ENCODE data around the gene ZNF552. TPM values are rescaled to one million over a fixed set of nuclear protein-coding genes. Genes with fewer than 3 reads are reported as not detected.

The ZNF552 gene
- total RNA-seq, 2 donors from 2014 or later = 7.7 to 8.4 TPM

GRCh38 chr19:57786906-57787305, 27.8 kb downstream of the ZNF552 start:
- Mint-ChIP-seq H3K4me1 (ENCODE audit: low read depth) (no peaks in the 10 kb centered on the region), H3K4me3 (no peak overlapping the region), H3K9me3 (peaks cover 9 to 31% of the 10 kb centered on the region in 2 donors), H3K27ac (no peak overlapping the region), H3K27me3 (ENCODE audit: low read depth) (no peaks in the 10 kb centered on the region), H3K36me3 (ENCODE audit: insufficient read depth in 2 of 2) (peaks cover 38 to 58% of the 10 kb centered on the region in 2 donors)
- no peak for DNase-seq
- ATAC-seq (replicated peaks in 1 of 2) = no peak

GRCh38 chr19:57786286-57786685, 28.4 kb downstream of the ZNF552 start:
- no peak for DNase-seq
- ATAC-seq (replicated peaks in 1 of 2) = no peak
- H3K27me3 Mint-ChIP-seq (ENCODE audit: low read depth) = no peaks in the 10 kb centered on the region
- H3K9me3 Mint-ChIP-seq = peaks cover 9 to 31% of the 10 kb centered on the region in 2 donors
- no peak overlapping the region for H3K4me3 Mint-ChIP-seq
- no peak overlapping the region for H3K27ac Mint-ChIP-seq
- peaks cover 39 to 56% of the 10 kb centered on the region in 2 donors for H3K36me3 Mint-ChIP-seq (ENCODE audit: insufficient read depth in 2 of 2)
- no peaks in the 10 kb centered on the region for H3K4me1 Mint-ChIP-seq (ENCODE audit: low read depth)

- H3K27ac Mint-ChIP-seq = no peak overlapping the region
- H3K4me1 Mint-ChIP-seq (ENCODE audit: low read depth) = no peaks in the 10 kb centered on the region
- ATAC-seq (replicated peaks in 1 of 2) (no peak), DNase-seq (no peak)
- no peaks in the 10 kb centered on the region for H3K27me3 Mint-ChIP-seq (ENCODE audit: low read depth)
- H3K4me3 Mint-ChIP-seq = no peak overlapping the region
- H3K36me3 Mint-ChIP-seq (ENCODE audit: insufficient read depth in 2 of 2) = peaks cover 50 to 75% of the 10 kb centered on the region in 2 donors
- peaks cover 21 to 41% of the 10 kb centered on the region in 2 donors for H3K9me3 Mint-ChIP-seq
These were observed 35.4 kb downstream of the ZNF552 start for GRCh38 chr19:57779220-57779845.

- H3K4me1 Mint-ChIP-seq (ENCODE audit: low read depth) = peaks cover 7% of the 10 kb centered on the region
- no peak for ATAC-seq (replicated peaks in 1 of 2)
- no peak for DNase-seq
- peaks cover 55 to 74% of the 10 kb centered on the region in 2 donors for H3K36me3 Mint-ChIP-seq (ENCODE audit: insufficient read depth in 2 of 2)
- no peaks in the 10 kb centered on the region for H3K27me3 Mint-ChIP-seq (ENCODE audit: low read depth)
- H3K27ac Mint-ChIP-seq = no peak overlapping the region
- H3K9me3 Mint-ChIP-seq = peaks cover 25 to 45% of the 10 kb centered on the region in 2 donors
- H3K4me3 Mint-ChIP-seq = no peak overlapping the region
These were observed 36.4 kb downstream of the ZNF552 start for GRCh38 chr19:57778336-57778735.

GRCh38 chr19:57776764-57777296, 37.9 kb downstream of the ZNF552 start:
- ATAC-seq (replicated peaks in 1 of 2) (no peak), DNase-seq (no peak)
- Mint-ChIP-seq H3K4me1 (ENCODE audit: low read depth) (peaks cover 22% of the 10 kb centered on the region), H3K9me3 (peaks cover 28 to 48% of the 10 kb centered on the region in 2 donors), H3K27ac (no peak overlapping the region), H3K36me3 (ENCODE audit: insufficient read depth in 2 of 2) (peaks cover 60 to 82% of the 10 kb centered on the region in 2 donors), H3K27me3 (ENCODE audit: low read depth) (no peaks in the 10 kb centered on the region), H3K4me3 (no peak overlapping the region)

- peaks cover 49 to 74% of the 10 kb centered on the region in 2 donors for H3K36me3 Mint-ChIP-seq (ENCODE audit: insufficient read depth in 2 of 2)
- peak overlapping the region; percentile 8 for H3K27ac Mint-ChIP-seq
- H3K4me3 Mint-ChIP-seq = peak overlapping the region in 1 of 2 donors; percentile 24
- DNase-seq (peak in 1 of 2 donors; percentile 21), ATAC-seq (replicated peaks in 1 of 2) (peak in 1 of 2 donors; percentile 15)
- no peaks in the 10 kb centered on the region for H3K27me3 Mint-ChIP-seq (ENCODE audit: low read depth)
- H3K4me1 Mint-ChIP-seq (ENCODE audit: low read depth) = peaks cover 45% of the 10 kb centered on the region
- peaks cover 19 to 35% of the 10 kb centered on the region in 2 donors for H3K9me3 Mint-ChIP-seq
These were observed 41.2 kb downstream of the ZNF552 start for GRCh38 chr19:57773488-57773887.

GRCh38 chr19:57771417-57771816, 43.3 kb downstream of the ZNF552 start:
- peak overlapping the region; percentile 11 to 94 for H3K4me3 Mint-ChIP-seq
- H3K27ac Mint-ChIP-seq = peak overlapping the region; percentile 17
- no peaks in the 10 kb centered on the region for H3K27me3 Mint-ChIP-seq (ENCODE audit: low read depth)
- peaks cover 41 to 59% of the 10 kb centered on the region in 2 donors for H3K36me3 Mint-ChIP-seq (ENCODE audit: insufficient read depth in 2 of 2)
- peaks cover 13 to 24% of the 10 kb centered on the region in 2 donors for H3K9me3 Mint-ChIP-seq
- ATAC-seq (replicated peaks in 1 of 2) (no peak), DNase-seq (no peak)
- H3K4me1 Mint-ChIP-seq (ENCODE audit: low read depth) = peaks cover 45% of the 10 kb centered on the region

- Mint-ChIP-seq H3K27ac (peak within 1 kb of the TSS; percentile 87), H3K4me3 (peak within 1 kb of the TSS; percentile 88 to 94), H3K36me3 (ENCODE audit: insufficient read depth in 2 of 2) (peaks cover 32 to 51% of the 10 kb centered on the region in 2 donors), H3K27me3 (ENCODE audit: low read depth) (no peaks in the 10 kb centered on the region), H3K4me1 (ENCODE audit: low read depth) (peaks cover 45% of the 10 kb centered on the region), H3K9me3 (peaks cover 9 to 21% of the 10 kb centered on the region in 2 donors)
- ATAC-seq (replicated peaks in 1 of 2) (peak; percentile 99), DNase-seq (peak; percentile 88 to 92)
These were observed 45.2 kb downstream of the ZNF552 start, which contains the start of gene ZNF586 for GRCh38 chr19:57769345-57770131. Gene ZNF586 (plus strand): TSS chr19:57769676. CDS start chr19:57769843, 167 bp downstream.

GRCh38 chr19:57759096-57759495, 55.6 kb downstream of the ZNF552 start:
- ATAC-seq (replicated peaks in 1 of 2) (no peak), DNase-seq (no peak)
- peaks cover 14 to 30% of the 10 kb centered on the region in 2 donors for H3K9me3 Mint-ChIP-seq
- peaks cover 33 to 64% of the 10 kb centered on the region in 2 donors for H3K36me3 Mint-ChIP-seq (ENCODE audit: insufficient read depth in 2 of 2)
- no peak overlapping the region for H3K27ac Mint-ChIP-seq
- H3K4me3 Mint-ChIP-seq = no peak overlapping the region
- H3K4me1 Mint-ChIP-seq (ENCODE audit: low read depth) = no peaks in the 10 kb centered on the region
- H3K27me3 Mint-ChIP-seq (ENCODE audit: low read depth) = no peaks in the 10 kb centered on the region

GRCh38 chr19:57757941-57758340, 56.8 kb downstream of the ZNF552 start:
- no peak overlapping the region for H3K4me3 Mint-ChIP-seq
- peaks cover 20 to 37% of the 10 kb centered on the region in 2 donors for H3K9me3 Mint-ChIP-seq

More at GRCh38 chr19:57757941-57758340, 56.8 kb downstream of the ZNF552 start:
- DNase-seq (no peak), ATAC-seq (replicated peaks in 1 of 2) (no peak)
- no peak overlapping the region for H3K27ac Mint-ChIP-seq
- H3K4me1 Mint-ChIP-seq (ENCODE audit: low read depth) = no peaks in the 10 kb centered on the region
- peaks cover 43 to 75% of the 10 kb centered on the region in 2 donors for H3K36me3 Mint-ChIP-seq (ENCODE audit: insufficient read depth in 2 of 2)
- no peaks in the 10 kb centered on the region for H3K27me3 Mint-ChIP-seq (ENCODE audit: low read depth)

Other genes with a start within 250 kb of the ZNF552 start
- 1 to 10 TPM; 3.2 to 5.5 TPM for gene ZNF416, start 236.0 kb downstream of the ZNF552 start, total RNA-seq
- gene ZIK1, start 230.8 kb downstream of the ZNF552 start, total RNA-seq = 1 to 10 TPM; 5.1 to 9.0 TPM
- gene ZNF530, start 215.0 kb downstream of the ZNF552 start, total RNA-seq = 1 to 10 TPM; 5.6 to 7.9 TPM
- 10 to 100 TPM; 12.8 to 14.0 TPM for gene ZNF134, start 200.7 kb downstream of the ZNF552 start, total RNA-seq
- 10 to 100 TPM; 13.5 to 18.2 TPM for gene ZNF211, start 181.7 kb downstream of the ZNF552 start, total RNA-seq
- gene ZSCAN4, start 146.0 kb downstream of the ZNF552 start, total RNA-seq = not detected
- gene ZNF551, start 132.9 kb downstream of the ZNF552 start, total RNA-seq = 10 to 100 TPM in 1 of 2 donors, 1 to 10 TPM in 1; 7.3 to 12.2 TPM
- gene ZNF154, start 105.7 kb downstream of the ZNF552 start, total RNA-seq = 1 to 10 TPM; 4.3 to 5.3 TPM
- gene ZNF671, start 87.3 kb downstream of the ZNF552 start, total RNA-seq = 10 to 100 TPM; 14.3 to 20.1 TPM
- gene ZNF776, start 68.1 kb downstream of the ZNF552 start, total RNA-seq = 10 to 100 TPM; 13.4 to 14.1 TPM
- gene ZNF586, start 45.2 kb downstream of the ZNF552 start, total RNA-seq = 10 to 100 TPM; 18.5 to 20.0 TPM
- 10 to 100 TPM; 16.8 to 18.0 TPM for gene ZNF587B, start 15.4 kb upstream of the ZNF552 start, total RNA-seq
- 10 to 100 TPM; 31.5 to 32.5 TPM for gene ZNF587, start 34.9 kb upstream of the ZNF552 start, total RNA-seq
- 10 to 100 TPM; 16.1 to 21.4 TPM for gene ZNF814, start 74.1 kb upstream of the ZNF552 start, total RNA-seq
- gene ZNF417, start 101.7 kb upstream of the ZNF552 start, total RNA-seq = 10 to 100 TPM; 12.6 to 13.8 TPM
- gene ZNF418, start 120.5 kb upstream of the ZNF552 start, total RNA-seq = 1 to 10 TPM; 3.4 to 8.0 TPM
- 10 to 100 TPM in 1 of 2 donors, 1 to 10 TPM in 1; 8.4 to 10.6 TPM for gene ZNF256, start 132.8 kb upstream of the ZNF552 start, total RNA-seq
- 1 to 10 TPM in 1 of 2 donors, under 1 TPM in 1; 0.91 to 2.1 TPM for gene C19orf18, start 159.6 kb upstream of the ZNF552 start, total RNA-seq
- gene ZNF606, start 187.9 kb upstream of the ZNF552 start, total RNA-seq = 10 to 100 TPM; 13.1 to 13.8 TPM
- gene ZSCAN1, start 219.1 kb upstream of the ZNF552 start, total RNA-seq = not detected
- gene ZNF135, start 244.4 kb upstream of the ZNF552 start, total RNA-seq = 1 to 10 TPM; 1.7 to 1.9 TPM

All from activated T-cell treated with anti-CD3 and anti-CD28 coated beads, Interleukin-2, amount 50 U/mL, for 72 hours (primary cell).